SU-DHL-6 (cell line): ENCODE results near the gene CUX1.

Experiments used
- H2AFZ ChIP-seq: fragments of 200-600 bp; sonication (generic); 2 replicates; pipeline ENCODE4 v1.6.1; 2014; ENCODE audit warnings: low read depth, mild to moderate bottlenecking, moderate library complexity, mixed read lengths, antibody characterized with exemption, low read length; ENCODE audit not compliant: severe bottlenecking
- H3F3A ChIP-seq: fragments of 200-600 bp; shearing (Covaris generic); 2 replicates; pipeline ENCODE4 v1.6.0; 2016; ENCODE audit warnings: antibody characterized with exemption, mild to moderate bottlenecking; ENCODE audit not compliant: insufficient read depth
- H3K27ac ChIP-seq: fragments of 200-600 bp; sonication (generic); 2 replicates; pipeline ENCODE4 v1.5.1; 2016; ENCODE audit warnings: low read depth, mild to moderate bottlenecking, low read length, moderate library complexity, mixed read lengths
- H3K27me3 ChIP-seq: fragments of 200-600 bp; sonication (generic), shearing (Covaris generic); 2 replicates; pipeline ENCODE4 v1.6.0; 2014; ENCODE audit warnings: mild to moderate bottlenecking, low read length
- H3K36me3 ChIP-seq: fragments of 200-600 bp; sonication (generic); 2 replicates; pipeline ENCODE4 v1.6.1; 2014; ENCODE audit warnings: mild to moderate bottlenecking, low read length, mixed read lengths
- H3K4me2 ChIP-seq: fragments of 300-600, 200-600 bp; shearing (Covaris generic), sonication (generic); 2 replicates; pipeline ENCODE4 v1.6.0; 2014; ENCODE audit warnings: low read length, low read depth, mild to moderate bottlenecking; ENCODE audit not compliant: poor library complexity, severe bottlenecking
- H3K4me3 ChIP-seq: fragments of 200-600 bp; sonication (generic); 2 replicates; pipeline ENCODE4 v1.5.1; 2014; ENCODE audit warnings: antibody characterized with exemption, low read length, mild to moderate bottlenecking, mixed read lengths; ENCODE audit not compliant: insufficient read depth, poor library complexity, severe bottlenecking
- H3K79me2 ChIP-seq: fragments of 200-600 bp; sonication (generic); 2 replicates; pipeline ENCODE4 v1.6.1; 2014; ENCODE audit warnings: mild to moderate bottlenecking, low read length, moderate library complexity; ENCODE audit not compliant: insufficient read depth
- H3K9ac ChIP-seq: fragments of 200-600 bp; sonication (generic); 2 replicates; pipeline ENCODE4 v1.7.0; 2014; ENCODE audit warnings: mild to moderate bottlenecking, low read length
- H3K9me2 ChIP-seq: fragments of 200-600 bp; sonication (generic); replicated peaks from 2 replicates; pipeline ENCODE4 v1.6.1; 2014; ENCODE audit warnings: low read length; ENCODE audit not compliant: insufficient read depth
- H3K9me3 ChIP-seq: fragments of 200-600 bp; sonication (generic); 2 replicates; pipeline ENCODE4 v1.6.1; 2014; ENCODE audit warnings: low read length, mixed read lengths; ENCODE audit not compliant: insufficient read depth
- H4K20me1 ChIP-seq: fragments of 200-600 bp; sonication (generic); 2 replicates; pipeline ENCODE4 v1.6.1; 2014; ENCODE audit warnings: low read depth, mild to moderate bottlenecking, antibody characterized with exemption, low read length, moderate library complexity, mixed read lengths
- CTCF ChIP-seq: fragments of 200-600 bp; sonication (generic); IDR thresholded peaks from one replicate; pipeline ENCODE4 v1.5.1; 2017; ENCODE audit warnings: antibody characterized with exemption, mild to moderate bottlenecking, low read length, moderate library complexity; ENCODE audit not compliant: insufficient read depth, poor library complexity, severe bottlenecking
- EZH2phosphoT487 ChIP-seq: fragments of 200-600 bp; sonication (generic), shearing (Covaris generic); conservative IDR thresholded peaks from 2 replicates; pipeline ENCODE4 v1.6.1; 2018; ENCODE audit warnings: mild to moderate bottlenecking, antibody characterized with exemption, low read length, moderate library complexity, mixed read lengths

The CUX1 gene

DNA sequence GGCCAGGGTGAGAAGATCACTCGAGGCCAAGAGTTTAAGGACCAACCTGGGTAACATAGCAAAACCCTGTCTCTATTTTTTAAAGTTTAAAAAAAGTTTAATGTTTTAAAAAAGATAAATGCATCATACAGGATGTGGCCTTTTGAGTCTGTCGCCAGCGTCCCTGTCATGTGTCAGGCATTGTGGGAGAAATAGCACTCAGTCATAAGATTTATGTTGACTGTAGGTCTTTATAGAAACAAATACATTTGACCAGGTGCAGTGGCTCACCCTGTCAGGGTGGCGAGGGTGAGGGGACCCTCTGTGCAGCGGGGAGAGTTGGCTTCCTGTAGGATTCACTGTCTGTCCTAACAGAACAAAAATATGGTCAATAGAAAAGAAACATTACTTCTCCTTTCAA, 405.8 kb downstream of the CUX1 start:
- Histone ChIP-seq H3F3A (no peaks in the 10 kb centered on the region), H2AFZ (no peak overlapping the region), H4K20me1 (0 out of 2 replicates have a peak, but pooled peaks cover 3% of the 10 kb centered on the region), H3K4me3 (no peak overlapping the region), H3K79me2 (peaks cover 8% of the 10 kb centered on the region; the same call in 1 of the 2 replicates), H3K9me2 (no peaks in the 10 kb centered on the region), H3K27me3 (no peaks in the 10 kb centered on the region), H3K9me3 (no peaks in the 10 kb centered on the region), H3K9ac (no peak overlapping the region), H3K4me2 (no peak overlapping the region), H3K36me3 (peaks cover 12% of the 10 kb centered on the region; the same call in 1 of the 2 replicates), H3K27ac (no peak overlapping the region)
- TF ChIP-seq CTCF (no peak), EZH2phosphoT487 (no peak)

- Histone ChIP-seq H2AFZ (no peak overlapping the region), H3K9me3 (no peaks in the 10 kb centered on the region), H3K9me2 (no peaks in the 10 kb centered on the region), H3K27ac (no peak overlapping the region), H3K36me3 (peaks cover 15% of the 10 kb centered on the region; the same call in 1 of the 2 replicates), H4K20me1 (no peaks in the 10 kb centered on the region), H3K9ac (no peak overlapping the region), H3K4me2 (no peak overlapping the region), H3K27me3 (no peaks in the 10 kb centered on the region), H3K4me3 (no peak overlapping the region), H3K79me2 (peaks cover 8% of the 10 kb centered on the region; the same call in 1 of the 2 replicates), H3F3A (no peaks in the 10 kb centered on the region)
- TF ChIP-seq EZH2phosphoT487 (no peak), CTCF (no peak)
Observed at GRCh38 chr7:102225025-102225424, 407.6 kb downstream of the CUX1 start.

DNA sequence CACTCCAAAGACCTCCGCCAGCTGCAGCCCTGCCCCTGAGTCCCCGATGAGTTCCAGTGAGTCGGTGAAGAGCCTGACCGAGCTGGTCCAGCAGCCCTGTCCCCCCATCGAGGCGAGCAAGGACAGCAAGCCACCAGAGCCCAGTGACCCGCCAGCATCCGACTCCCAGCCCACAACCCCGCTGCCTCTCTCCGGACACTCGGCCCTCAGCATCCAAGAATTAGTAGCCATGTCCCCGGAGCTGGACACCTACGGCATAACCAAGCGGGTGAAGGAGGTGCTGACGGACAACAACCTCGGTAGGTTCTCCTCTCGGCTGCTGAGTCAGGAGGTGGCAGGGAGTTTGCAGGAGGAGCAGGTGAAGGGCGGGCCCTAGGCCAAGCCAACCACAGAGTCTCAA, 409.9 kb downstream of the CUX1 start:
- H3K9me2 ChIP-seq, result no peaks in the 10 kb centered on the region
- H3K79me2 ChIP-seq, result peaks cover 5% of the 10 kb centered on the region; the same call in 1 of the 2 replicates
- no peak overlapping the region for H3K27ac ChIP-seq
- no peak overlapping the region for H3K4me3 ChIP-seq
- no peaks in the 10 kb centered on the region for H3K9me3 ChIP-seq
- H4K20me1 ChIP-seq, result no peaks in the 10 kb centered on the region
- H2AFZ ChIP-seq, result no peak overlapping the region
- H3F3A ChIP-seq, result no peaks in the 10 kb centered on the region
- peaks cover 15% of the 10 kb centered on the region; the same call in 1 of the 2 replicates for H3K36me3 ChIP-seq
- TF ChIP-seq CTCF (no peak), EZH2phosphoT487 (no peak)
- no peaks in the 10 kb centered on the region for H3K27me3 ChIP-seq
- H3K9ac ChIP-seq, result no peak overlapping the region
- H3K4me2 ChIP-seq, result no peak overlapping the region
